MM.1S (cell line): ENCODE results near the gene SNCA.

Experiments used
- DNase-seq: peaks from one replicate; pipeline ENCODE4 v3.0.0-alpha.2; 2015
- H2AFZ ChIP-seq: fragments of 300-600 bp; sonication (generic); 2 replicates; pipeline ENCODE4 v1.6.0; 2016; ENCODE audit warnings: antibody characterized with exemption, low read length
- H3F3A ChIP-seq: fragments of 300-600 bp; sonication (generic); 2 replicates; pipeline ENCODE4 v1.6.1; 2016; ENCODE audit warnings: mild to moderate bottlenecking, antibody characterized with exemption, low read length, moderate library complexity, mixed read lengths; ENCODE audit not compliant: insufficient read depth
- H3K27ac ChIP-seq: fragments of 300-600 bp; sonication (generic); 2 replicates; pipeline ENCODE4 v1.5.1; 2016; ENCODE audit warnings: mild to moderate bottlenecking, low read length
- H3K27me3 ChIP-seq: fragments of 300-600 bp; sonication (generic); replicated peaks from 2 replicates; pipeline ENCODE4 v1.6.0; 2016; ENCODE audit warnings: low read length; ENCODE audit not compliant: insufficient read depth
- H3K36me3 ChIP-seq: fragments of 300-600 bp; sonication (generic); replicated peaks from 2 replicates; pipeline ENCODE4 v1.6.1; 2016; ENCODE audit warnings: mild to moderate bottlenecking, low read length, mixed read lengths; ENCODE audit not compliant: insufficient read depth
- H3K4me1 ChIP-seq: fragments of 300-600 bp; sonication (generic); 2 replicates; pipeline ENCODE4 v1.6.1; 2016; ENCODE audit warnings: low read length, mixed read lengths
- H3K4me2 ChIP-seq: fragments of 300-600 bp; sonication (generic); 2 replicates; pipeline ENCODE4 v1.6.0; 2016; ENCODE audit warnings: low read depth, low read length
- H3K4me3 ChIP-seq: fragments of 300-600 bp; sonication (generic); 2 replicates; pipeline ENCODE4 v1.5.1; 2016; ENCODE audit warnings: low read length, mixed read lengths
- H3K79me2 ChIP-seq: fragments of 300-600 bp; sonication (generic); 2 replicates; pipeline ENCODE4 v1.6.1; 2016; ENCODE audit warnings: mixed run types, low read length, mixed read lengths
- H3K9ac ChIP-seq: fragments of 300-600 bp; sonication (generic); 2 replicates; pipeline ENCODE4 v1.6.1; 2016; ENCODE audit warnings: low read length, mixed read lengths
- H3K9me2 ChIP-seq: fragments of 300-600 bp; sonication (generic); replicated peaks from 2 replicates; pipeline ENCODE4 v1.6.1; 2016; ENCODE audit warnings: mild to moderate bottlenecking, low read length, mixed read lengths; ENCODE audit not compliant: insufficient read depth
- H3K9me3 ChIP-seq: fragments of 300-600 bp; sonication (generic); replicated peaks from 2 replicates; pipeline ENCODE4 v1.6.1; 2016; ENCODE audit warnings: mild to moderate bottlenecking, low read length, mixed read lengths; ENCODE audit not compliant: insufficient read depth
- H4K20me1 ChIP-seq: fragments of 300-600 bp; sonication (generic); 2 replicates; pipeline ENCODE4 v1.6.1; 2016; ENCODE audit warnings: mild to moderate bottlenecking, low read length, moderate library complexity, mixed read lengths; ENCODE audit not compliant: insufficient read depth
- EZH2 ChIP-seq: fragments of 300-600 bp; sonication (generic); optimal IDR thresholded peaks from 2 replicates; pipeline ENCODE3; 2017; ENCODE audit warnings: low read depth, mild to moderate bottlenecking, antibody characterized with exemption, low read length, mixed read lengths
- EZH2phosphoT487 ChIP-seq: fragments of 300-600 bp; sonication (generic); IDR thresholded peaks from 2 replicates; pipeline ENCODE4 v1.6.1; 2018; ENCODE audit warnings: antibody characterized with exemption, low read length
- TF ChIP-seq, protein P1 (sequence below): fragments of 300-600 bp; sonication (generic); IDR thresholded peaks from 2 replicates; pipeline ENCODE4 v1.5.1; 2016; ENCODE audit warnings: antibody characterized with exemption, low read length, mixed read lengths

Gene SNCA

GRCh38 chr4:89681219-89681618 lies 155.7 kb downstream of the SNCA start:
- Histone ChIP-seq H3K9ac (no peak overlapping the region), H3F3A (no peaks in the 10 kb centered on the region), H3K27ac (no peak overlapping the region), H3K4me3 (no peak overlapping the region), H2AFZ (no peak overlapping the region), H3K9me2 (no peaks in the 10 kb centered on the region), H3K36me3 (no peaks in the 10 kb centered on the region), H3K79me2 (no peaks in the 10 kb centered on the region), H3K4me1 (no peaks in the 10 kb centered on the region), H3K9me3 (no peaks in the 10 kb centered on the region), H3K27me3 (no peaks in the 10 kb centered on the region), H4K20me1 (no peaks in the 10 kb centered on the region), H3K4me2 (peak overlapping the region; percentile 7; the same call in 1 of the 2 replicates)
- no peak for TF ChIP-seq EZH2
- TF ChIP-seq EZH2phosphoT487, result no peak
- TF ChIP-seq, protein P1, sequence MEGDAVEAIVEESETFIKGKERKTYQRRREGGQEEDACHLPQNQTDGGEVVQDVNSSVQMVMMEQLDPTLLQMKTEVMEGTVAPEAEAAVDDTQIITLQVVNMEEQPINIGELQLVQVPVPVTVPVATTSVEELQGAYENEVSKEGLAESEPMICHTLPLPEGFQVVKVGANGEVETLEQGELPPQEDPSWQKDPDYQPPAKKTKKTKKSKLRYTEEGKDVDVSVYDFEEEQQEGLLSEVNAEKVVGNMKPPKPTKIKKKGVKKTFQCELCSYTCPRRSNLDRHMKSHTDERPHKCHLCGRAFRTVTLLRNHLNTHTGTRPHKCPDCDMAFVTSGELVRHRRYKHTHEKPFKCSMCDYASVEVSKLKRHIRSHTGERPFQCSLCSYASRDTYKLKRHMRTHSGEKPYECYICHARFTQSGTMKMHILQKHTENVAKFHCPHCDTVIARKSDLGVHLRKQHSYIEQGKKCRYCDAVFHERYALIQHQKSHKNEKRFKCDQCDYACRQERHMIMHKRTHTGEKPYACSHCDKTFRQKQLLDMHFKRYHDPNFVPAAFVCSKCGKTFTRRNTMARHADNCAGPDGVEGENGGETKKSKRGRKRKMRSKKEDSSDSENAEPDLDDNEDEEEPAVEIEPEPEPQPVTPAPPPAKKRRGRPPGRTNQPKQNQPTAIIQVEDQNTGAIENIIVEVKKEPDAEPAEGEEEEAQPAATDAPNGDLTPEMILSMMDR, result no peak
- peak; percentile 12 for DNase-seq

DNA sequence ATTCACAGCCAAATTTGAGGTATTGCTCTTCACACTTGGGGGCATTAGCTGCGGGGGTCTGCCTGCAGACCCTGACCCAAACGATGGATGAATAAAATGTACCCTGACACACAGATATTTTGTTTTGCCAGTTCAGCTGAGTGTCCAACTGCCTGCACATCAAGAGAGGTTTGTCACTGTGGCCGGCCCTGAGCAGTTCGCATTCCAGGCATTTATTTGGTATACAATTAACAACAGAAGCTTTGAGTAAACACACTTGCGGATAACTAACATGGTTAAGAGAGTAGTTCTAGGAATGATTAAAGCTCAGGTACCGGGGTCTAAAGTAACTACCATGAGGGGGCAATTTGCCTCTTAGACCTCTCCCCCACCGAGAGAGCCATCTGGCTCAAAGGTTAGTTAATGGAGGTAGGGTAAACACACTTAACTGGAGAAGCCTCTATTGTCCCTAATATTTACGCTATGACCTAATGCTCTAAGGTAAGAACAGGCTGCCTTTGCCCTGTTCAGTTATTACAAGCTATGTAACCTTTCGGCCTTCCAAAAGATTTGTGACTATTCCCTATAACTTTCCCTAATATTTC lies 162.0 kb downstream of the SNCA start:
- no peak overlapping the region for H3K4me2 ChIP-seq
- no peaks in the 10 kb centered on the region for H3K79me2 ChIP-seq
- H3K9ac ChIP-seq, result no peak overlapping the region
- no peak overlapping the region for H2AFZ ChIP-seq
- no peaks in the 10 kb centered on the region for H3K9me3 ChIP-seq
- no peaks in the 10 kb centered on the region for H3K27me3 ChIP-seq
- no peaks in the 10 kb centered on the region for H3F3A ChIP-seq
- no peak overlapping the region for H3K27ac ChIP-seq
- H3K4me1 ChIP-seq, result no peaks in the 10 kb centered on the region
- H3K36me3 ChIP-seq, result no peaks in the 10 kb centered on the region
- no peak for DNase-seq
- no peaks in the 10 kb centered on the region for H4K20me1 ChIP-seq
- no peaks in the 10 kb centered on the region for H3K9me2 ChIP-seq
- no peak overlapping the region for H3K4me3 ChIP-seq
- TF ChIP-seq, protein P1, result no peak
- no peak for TF ChIP-seq EZH2phosphoT487
- TF ChIP-seq EZH2, result no peak
